ENCODE measurements around the gene SDHD. TPM values are rescaled to one million over a fixed set of nuclear protein-coding genes. Genes with fewer than 3 reads are reported as not detected.
"Not testable (repeated sequence)": the region's sequence is repeated elsewhere in the genome, so short reads cannot be mapped to it uniquely, and the experiment has no call there.

Gene SDHD
- polyA plus RNA-seq, 1 experiment = 207 TPM

- DNase-seq (ENCODE audit: low read depth) = no peak
- no peak overlapping the region for H3K4me3 ChIP-seq (ENCODE audit: low read depth, low read length)
- H3K27me3 ChIP-seq (ENCODE audit: control insufficient read depth, insufficient read depth, low read length) = no peaks in the 10 kb centered on the region
- ChIA-PET POLR2A (no interaction called here), CTCF (no interaction called here)
- H3K36me3 ChIP-seq (ENCODE audit: control insufficient read depth, insufficient read depth, low read length) = peaks cover 1% of the 10 kb centered on the region; the same call in 1 of the 2 replicates
- TF ChIP-seq CTCF (IDR thresholded peaks at IDR 0.05; ENCODE audit: insufficient read depth, low read depth, low read length) = no peak
Measured at GRCh38 chr11:112062923-112063322, 23.8 kb upstream of the SDHD start.

- POLR2A ChIA-PET = no interaction called here
- peak; percentile 15; the same call in 1 of the 2 replicates for TF ChIP-seq CTCF (IDR thresholded peaks at IDR 0.05; ENCODE audit: insufficient read depth, low read depth, low read length)
- CTCF ChIA-PET = interaction anchor here (0.6 kb wide), 1 partner anchor 42 kb away, joined by 3 read pairs; no protein-coding TSS in a partner anchor
- H3K27me3 ChIP-seq (ENCODE audit: control insufficient read depth, insufficient read depth, low read length) = no peaks in the 10 kb centered on the region
- peak within 1 kb of the TSS; percentile 67 for H3K4me3 ChIP-seq (ENCODE audit: low read depth, low read length)
- peaks cover 3% of the 10 kb centered on the region for H3K36me3 ChIP-seq (ENCODE audit: control insufficient read depth, insufficient read depth, low read length)
- peak; percentile 70 for DNase-seq (ENCODE audit: low read depth)
Measured at GRCh38 chr11:112073941-112074811, 12.5 kb upstream of the SDHD start, which contains the start of the genes NKAPD1 and PIH1D2. TSS of gene NKAPD1 (plus strand) at chr11:112074299. CDS start at chr11:112075575, 1,276 bp downstream. TSS of gene PIH1D2 (minus strand) at chr11:112074017. CDS start at chr11:112073174, 843 bp downstream.

GRCh38 chr11:112082729-112083128 is 3.9 kb upstream of the SDHD start:
- peaks cover 7% of the 10 kb centered on the region for H3K36me3 ChIP-seq (ENCODE audit: control insufficient read depth, insufficient read depth, low read length)
- H3K27me3 ChIP-seq (ENCODE audit: control insufficient read depth, insufficient read depth, low read length) = no peaks in the 10 kb centered on the region
- no peak for TF ChIP-seq CTCF (IDR thresholded peaks at IDR 0.05; ENCODE audit: insufficient read depth, low read depth, low read length)
- POLR2A ChIA-PET = no interaction called here
- peak; percentile 28 for DNase-seq (ENCODE audit: low read depth)
- CTCF ChIA-PET = interaction anchor here (1.8 kb wide), 1 partner anchor 31 kb away, joined by 4 read pairs; no protein-coding TSS in a partner anchor
- no peak overlapping the region for H3K4me3 ChIP-seq (ENCODE audit: low read depth, low read length)

- Histone ChIP-seq H3K4me3 (ENCODE audit: low read depth, low read length) (peak overlapping the region; percentile 90), H3K36me3 (ENCODE audit: control insufficient read depth, insufficient read depth, low read length) (peaks cover 6% of the 10 kb centered on the region; the same call in 1 of the 2 replicates), H3K27me3 (ENCODE audit: control insufficient read depth, insufficient read depth, low read length) (no peaks in the 10 kb centered on the region)
- ChIA-PET CTCF (interaction anchor here (1.0 to 1.4 kb wide), 2 partner anchors 11 to 194 kb away, joined by 4 read pairs; no protein-coding TSS in a partner anchor), POLR2A (interaction anchor here (0.6 kb wide), 1 partner anchor 173 kb away, joined by 3 read pairs; no protein-coding TSS in a partner anchor)
- TF ChIP-seq CTCF (IDR thresholded peaks at IDR 0.05; ENCODE audit: insufficient read depth, low read depth, low read length) = no peak
- no peak for DNase-seq (ENCODE audit: low read depth)
Measured at GRCh38 chr11:112085822-112086421, 751 bp upstream of the SDHD start.

- peaks cover 8% of the 10 kb centered on the region; the same call in 1 of the 2 replicates for H3K36me3 ChIP-seq (ENCODE audit: control insufficient read depth, insufficient read depth, low read length)
- H3K4me3 ChIP-seq (ENCODE audit: low read depth, low read length) = peak overlapping the region; percentile 90
- POLR2A ChIA-PET = no interaction called here
- CTCF ChIA-PET = interaction anchor here (1.0 kb wide), 1 partner anchor 10 kb away, joined by 4 read pairs; no protein-coding TSS in a partner anchor
- no peaks in the 10 kb centered on the region for H3K27me3 ChIP-seq (ENCODE audit: control insufficient read depth, insufficient read depth, low read length)
- DNase-seq (ENCODE audit: low read depth) = no peak
- no peak for TF ChIP-seq CTCF (IDR thresholded peaks at IDR 0.05; ENCODE audit: insufficient read depth, low read depth, low read length)
Measured at GRCh38 chr11:112087212-112087611, 539 bp downstream of the SDHD start.

- H3K36me3 ChIP-seq (ENCODE audit: control insufficient read depth, insufficient read depth, low read length); H3K4me3 ChIP-seq (ENCODE audit: low read depth, low read length); POLR2A ChIA-PET; H3K27me3 ChIP-seq (ENCODE audit: control insufficient read depth, insufficient read depth, low read length); DNase-seq (ENCODE audit: low read depth): not testable (repeated sequence)
- CTCF ChIA-PET = interaction anchor here (1.1 kb wide), 1 partner anchor 19 kb away, joined by 3 read pairs; no protein-coding TSS in a partner anchor
Measured at GRCh38 chr11:112095302-112095701, 8.6 kb downstream of the SDHD start.

Data from BJ (cell line).